ENCODE results near the gene GGNBP2. TPM values are rescaled to one million over a fixed set of nuclear protein-coding genes. Genes with fewer than 3 reads are reported as not detected.

The GGNBP2 gene
- total RNA-seq, 4 donors from 2014 or later = 41.6 to 55.8 (median 54.2) TPM

GRCh38 chr17:36592716-36593321, 48.1 kb downstream of the GGNBP2 start:
- 40% methylated on average over 4 of the region's 4 CpGs for WGBS
- no peak overlapping the region for H3K27ac ChIP-seq (replicated peaks in 1 of 4)
- H3K4me3 ChIP-seq = peak overlapping the region; percentile 69 to 98 (median 96)
- TF ChIP-seq EP300 (IDR thresholded peaks at IDR 0.05) (no peak), CTCF (IDR thresholded peaks at IDR 0.05) (no peak), POLR2AphosphoS5 (IDR thresholded peaks at IDR 0.05) (no peak), POLR2A (IDR thresholded peaks at IDR 0.05; ENCODE audit: low read depth) (no peak)
- peaks cover 8 to 26% (median 20%) of the 10 kb centered on the region in 4 donors for H3K36me3 ChIP-seq
- intact Hi-C loops (cut with DNase I) = no loop called here
- peak; percentile 60 for DNase-seq (ENCODE audit: extremely low spot score)
- peaks cover 19 to 29% (median 22%) of the 10 kb centered on the region in 4 donors for H3K4me1 ChIP-seq
- H3K27me3 ChIP-seq = no peaks in the 10 kb centered on the region
- H3K9me3 ChIP-seq = no peaks in the 10 kb centered on the region

- no peak overlapping the region for H3K27ac ChIP-seq (replicated peaks in 1 of 4)
- TF ChIP-seq EP300 (IDR thresholded peaks at IDR 0.05) = no peak
- no peak for TF ChIP-seq CTCF (IDR thresholded peaks at IDR 0.05)
- TF ChIP-seq POLR2AphosphoS5 (IDR thresholded peaks at IDR 0.05) = no peak
- TF ChIP-seq POLR2A (IDR thresholded peaks at IDR 0.05; ENCODE audit: low read depth) = no peak
- peaks cover 5 to 16% (median 10%) of the 10 kb centered on the region in 4 donors for H3K36me3 ChIP-seq
- peaks cover 19 to 29% (median 22%) of the 10 kb centered on the region in 4 donors for H3K4me1 ChIP-seq
- H3K4me3 ChIP-seq = no peak overlapping the region
- 74% methylated on average over 8 of the region's 8 CpGs for WGBS
- H3K9me3 ChIP-seq = no peaks in the 10 kb centered on the region
- DNase-seq (ENCODE audit: extremely low spot score) = no peak
- intact Hi-C loops (cut with DNase I) = no loop called here
- no peaks in the 10 kb centered on the region for H3K27me3 ChIP-seq
Measured at GRCh38 chr17:36593656-36594316, 49.1 kb downstream of the GGNBP2 start.

- Histone ChIP-seq H3K36me3 (peaks cover 0 to 6% (median 4%) of the 10 kb centered on the region in 4 donors), H3K4me3 (no peak overlapping the region), H3K27ac (replicated peaks in 1 of 4) (no peak overlapping the region), H3K27me3 (no peaks in the 10 kb centered on the region), H3K9me3 (no peaks in the 10 kb centered on the region), H3K4me1 (peaks cover 19 to 29% (median 22%) of the 10 kb centered on the region in 4 donors)
- WGBS = 74% methylated on average over 12 of the region's 13 CpGs
- no peak for TF ChIP-seq EP300 (IDR thresholded peaks at IDR 0.05)
- TF ChIP-seq POLR2AphosphoS5 (IDR thresholded peaks at IDR 0.05) = no peak
- TF ChIP-seq POLR2A (IDR thresholded peaks at IDR 0.05; ENCODE audit: low read depth) = no peak
- TF ChIP-seq CTCF (IDR thresholded peaks at IDR 0.05) = no peak
- no peak for DNase-seq (ENCODE audit: extremely low spot score)
- intact Hi-C loops (cut with DNase I) = no loop called here
Measured at GRCh38 chr17:36594626-36595401, 50.1 kb downstream of the GGNBP2 start.

- DNase-seq (ENCODE audit: extremely low spot score) = peak; percentile 66
- Histone ChIP-seq H3K4me1 (peaks cover 25 to 33% (median 27%) of the 10 kb centered on the region in 4 donors), H3K27me3 (no peaks in the 10 kb centered on the region), H3K36me3 (peaks cover 0 to 3% (median 0%) of the 10 kb centered on the region in 4 donors), H3K9me3 (no peaks in the 10 kb centered on the region), H3K27ac (replicated peaks in 1 of 4) (no peak overlapping the region), H3K4me3 (no peak overlapping the region)
- 85% methylated on average over 6 of the region's 6 CpGs for WGBS
- no peak for TF ChIP-seq POLR2AphosphoS5 (IDR thresholded peaks at IDR 0.05)
- no peak for TF ChIP-seq CTCF (IDR thresholded peaks at IDR 0.05)
- TF ChIP-seq POLR2A (IDR thresholded peaks at IDR 0.05; ENCODE audit: low read depth) = no peak
- TF ChIP-seq EP300 (IDR thresholded peaks at IDR 0.05) = no peak
- intact Hi-C loops (cut with DNase I) = no loop called here
Measured at GRCh38 chr17:36597226-36597625, 52.5 kb downstream of the GGNBP2 start.

Data from esophagus muscularis mucosa (tissue), 4 donors.